Gastroesophageal sphincter (tissue), 3 donors: ENCODE data around the gene HDAC4.

ENCODE experiments used
- CTCF ChIP-seq, 4 experiments: fragments of 200-600 bp in 2 of 4; fragments of 450-650 bp in 2 of 4; sonication (generic) in 1 of 4; IDR thresholded peaks; one replicate each; pipeline ENCODE4 v1.5.1; 2017 to 2019; ENCODE audit warnings: antibody characterized with exemption in 4 of 4, mild to moderate bottlenecking in 2 of 4, moderate library complexity in 2 of 4
- POLR2A ChIP-seq, 2 donors: fragments of 450-650 bp; IDR thresholded peaks; one replicate each; pipeline ENCODE4 v1.6.1; 2017; ENCODE audit warnings: antibody characterized with exemption in 2 of 2, mild to moderate bottlenecking in 2 of 2, moderate library complexity in 1 of 2

GRCh38 chr2:239144713-239144999 lies 256.2 kb downstream of the HDAC4 start:
- no peak for TF ChIP-seq CTCF (IDR thresholded peaks at IDR 0.05)
- no peak for TF ChIP-seq POLR2A (IDR thresholded peaks at IDR 0.05)
